Right atrium auricular region (tissue), 2 donors: ENCODE results near the gene ZKSCAN8. TPM values are rescaled to one million over a fixed set of nuclear protein-coding genes. Genes with fewer than 3 reads are reported as not detected.
A peak's percentile ranks its signal among the peaks of the same experiment; 100 is the strongest.

Experiments used
- DNase-seq: peaks from one replicate; pipeline ENCODE4 v3.0.0-alpha.2; 2019; ENCODE audit warnings: low spot score
- H3K27ac ChIP-seq, 2 donors: fragments of 200-600 bp; sonication (generic); 1 replicate in 1 of 2; 2 replicates in 1 of 2; pipeline ENCODE4 v1.5.1; 2016 to 2019
- H3K27me3 ChIP-seq, 2 donors: fragments of 200-600 bp; sonication (generic); one replicate each; pipeline versions ENCODE4 v1.5.1 to v1.6.0; 2017 to 2019
- H3K36me3 ChIP-seq: fragments of 200-600 bp; sonication (generic); one replicate; pipeline ENCODE4 v1.5.1; 2016
- H3K4me1 ChIP-seq, 2 donors: fragments of 200-600 bp; sonication (generic); one replicate each; pipeline versions ENCODE4 v1.5.1 to v1.6.0; 2017 to 2019
- H3K4me3 ChIP-seq, 2 donors: fragments of 200-600 bp; sonication (generic); 1 replicate in 1 of 2; 2 replicates in 1 of 2; pipeline ENCODE4 v1.5.1; 2017 to 2019; ENCODE audit warnings: mild to moderate bottlenecking in 1 of 2, moderate library complexity in 1 of 2
- H3K9me3 ChIP-seq, 2 donors: fragments of 200-600 bp; sonication (generic); one replicate each; pipeline ENCODE4 v1.5.1; 2019
- total RNA-seq, 2 donors: library from RNA; depleted of rRNA; stranded (reverse); fragments of >200 nt; gene quantifications; one replicate each; pipeline ENCODE4 v1.1.0, GENCODE V29; 2016
- TF ChIP-seq, protein P1 (sequence below), 2 donors: fragments of 200-600 bp; sonication (generic); IDR thresholded peaks; one replicate each; pipeline ENCODE4 v1.5.1; 2019; ENCODE audit warnings: antibody characterized with exemption in 2 of 2

Gene ZKSCAN8
- total RNA-seq, 2 donors from 2014 or later, result 10.4 to 13.1 TPM

DNA sequence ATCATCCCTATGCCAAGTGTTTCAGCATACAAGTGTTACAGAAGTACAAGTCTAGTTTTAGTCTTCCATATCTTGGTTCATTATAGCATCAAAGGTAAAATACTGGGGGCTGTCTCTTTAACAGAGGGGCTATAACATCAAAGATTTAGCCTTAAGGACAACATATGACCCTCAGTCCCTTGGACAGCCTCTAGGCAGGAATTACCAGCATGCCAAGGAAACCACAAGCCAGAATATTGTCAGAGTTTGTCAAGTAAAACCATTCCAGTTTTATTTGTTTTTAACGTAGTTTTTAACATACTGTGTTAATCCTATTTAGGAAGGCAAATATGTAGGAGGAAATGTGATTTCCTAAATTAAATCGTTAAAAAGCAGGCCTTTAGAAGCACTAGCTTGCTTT, 18.6 kb downstream of the ZKSCAN8 start:
- TF ChIP-seq, protein P1, sequence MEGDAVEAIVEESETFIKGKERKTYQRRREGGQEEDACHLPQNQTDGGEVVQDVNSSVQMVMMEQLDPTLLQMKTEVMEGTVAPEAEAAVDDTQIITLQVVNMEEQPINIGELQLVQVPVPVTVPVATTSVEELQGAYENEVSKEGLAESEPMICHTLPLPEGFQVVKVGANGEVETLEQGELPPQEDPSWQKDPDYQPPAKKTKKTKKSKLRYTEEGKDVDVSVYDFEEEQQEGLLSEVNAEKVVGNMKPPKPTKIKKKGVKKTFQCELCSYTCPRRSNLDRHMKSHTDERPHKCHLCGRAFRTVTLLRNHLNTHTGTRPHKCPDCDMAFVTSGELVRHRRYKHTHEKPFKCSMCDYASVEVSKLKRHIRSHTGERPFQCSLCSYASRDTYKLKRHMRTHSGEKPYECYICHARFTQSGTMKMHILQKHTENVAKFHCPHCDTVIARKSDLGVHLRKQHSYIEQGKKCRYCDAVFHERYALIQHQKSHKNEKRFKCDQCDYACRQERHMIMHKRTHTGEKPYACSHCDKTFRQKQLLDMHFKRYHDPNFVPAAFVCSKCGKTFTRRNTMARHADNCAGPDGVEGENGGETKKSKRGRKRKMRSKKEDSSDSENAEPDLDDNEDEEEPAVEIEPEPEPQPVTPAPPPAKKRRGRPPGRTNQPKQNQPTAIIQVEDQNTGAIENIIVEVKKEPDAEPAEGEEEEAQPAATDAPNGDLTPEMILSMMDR (IDR thresholded peaks at IDR 0.05), result no peak
- Histone ChIP-seq H3K9me3 (no peaks in the 10 kb centered on the region), H3K4me3 (no peak overlapping the region), H3K27ac (no peak overlapping the region), H3K4me1 (peaks cover 0 to 14% of the 10 kb centered on the region in 2 donors), H3K27me3 (no peaks in the 10 kb centered on the region), H3K36me3 (peaks cover 21% of the 10 kb centered on the region)
- DNase-seq, result no peak

DNA sequence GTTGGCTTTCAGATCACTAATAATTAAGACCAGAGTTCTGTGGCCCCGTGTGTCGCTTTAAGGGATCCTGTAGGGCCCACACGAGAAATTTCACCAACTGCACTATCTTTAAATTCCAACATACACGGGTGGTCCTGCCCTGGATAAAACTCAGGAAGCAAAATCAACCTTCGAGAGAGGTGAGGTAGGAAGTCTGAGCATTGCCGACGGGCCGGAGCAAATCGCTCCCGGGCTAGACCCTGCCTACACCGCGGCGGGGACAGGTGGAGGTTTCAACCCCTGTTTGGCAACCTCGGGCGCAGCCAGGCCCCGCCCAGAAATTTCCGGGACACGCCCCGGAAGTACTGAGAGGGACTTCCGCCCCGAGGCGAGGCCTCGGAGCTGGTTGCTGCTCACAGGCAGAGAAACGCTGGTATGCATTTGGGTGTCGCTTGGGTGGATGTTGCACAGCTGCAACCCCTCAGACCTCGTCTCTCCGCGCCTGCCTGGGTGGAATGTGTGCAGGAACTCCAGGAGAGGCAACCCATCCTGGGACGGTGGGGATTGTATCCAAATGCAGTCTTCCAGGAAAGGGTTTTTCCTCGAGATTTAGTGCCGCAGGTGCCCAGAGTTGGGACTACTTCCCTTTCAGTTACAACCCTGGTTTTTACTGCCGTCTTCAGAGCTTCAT, 19.9 kb downstream of the ZKSCAN8 start:
- Histone ChIP-seq H3K36me3 (peaks cover 8% of the 10 kb centered on the region), H3K4me3 (peak overlapping the region; percentile 41 to 52), H3K9me3 (no peaks in the 10 kb centered on the region), H3K27me3 (no peaks in the 10 kb centered on the region), H3K4me1 (peaks cover 0 to 14% of the 10 kb centered on the region in 2 donors), H3K27ac (peak overlapping the region in 1 of 2 donors; percentile 0)
- TF ChIP-seq, protein P1 (IDR thresholded peaks at IDR 0.05), result no peak
- DNase-seq, result peak; percentile 69

GRCh38 chr6:28165563-28165962, 23.9 kb downstream of the ZKSCAN8 start:
- TF ChIP-seq, protein P1 (IDR thresholded peaks at IDR 0.05), result no peak
- Histone ChIP-seq H3K27me3 (no peaks in the 10 kb centered on the region), H3K36me3 (no peaks in the 10 kb centered on the region), H3K4me3 (no peak overlapping the region), H3K27ac (no peak overlapping the region), H3K4me1 (peaks cover 0 to 14% of the 10 kb centered on the region in 2 donors), H3K9me3 (no peaks in the 10 kb centered on the region)
- DNase-seq, result no peak

GRCh38 chr6:28167068-28167467, 25.4 kb downstream of the ZKSCAN8 start:
- TF ChIP-seq, protein P1 (IDR thresholded peaks at IDR 0.05), result no peak
- Histone ChIP-seq H3K9me3 (no peaks in the 10 kb centered on the region), H3K27me3 (no peaks in the 10 kb centered on the region), H3K36me3 (no peaks in the 10 kb centered on the region), H3K4me1 (peaks cover 0 to 3% of the 10 kb centered on the region in 2 donors), H3K4me3 (no peak overlapping the region), H3K27ac (no peak overlapping the region)
- no peak for DNase-seq

- no peaks in the 10 kb centered on the region for H3K36me3 ChIP-seq
- DNase-seq, result no peak
- H3K9me3 ChIP-seq, result no peaks in the 10 kb centered on the region
- H3K4me3 ChIP-seq, result no peak overlapping the region
- H3K27ac ChIP-seq, result no peak overlapping the region
- H3K4me1 ChIP-seq, result no peaks in the 10 kb centered on the region
- TF ChIP-seq, protein P1 (IDR thresholded peaks at IDR 0.05), result no peak
- H3K27me3 ChIP-seq, result peaks cover 0 to 2% of the 10 kb centered on the region in 2 donors
Measured at GRCh38 chr6:28167926-28168325, 26.2 kb downstream of the ZKSCAN8 start.

DNA sequence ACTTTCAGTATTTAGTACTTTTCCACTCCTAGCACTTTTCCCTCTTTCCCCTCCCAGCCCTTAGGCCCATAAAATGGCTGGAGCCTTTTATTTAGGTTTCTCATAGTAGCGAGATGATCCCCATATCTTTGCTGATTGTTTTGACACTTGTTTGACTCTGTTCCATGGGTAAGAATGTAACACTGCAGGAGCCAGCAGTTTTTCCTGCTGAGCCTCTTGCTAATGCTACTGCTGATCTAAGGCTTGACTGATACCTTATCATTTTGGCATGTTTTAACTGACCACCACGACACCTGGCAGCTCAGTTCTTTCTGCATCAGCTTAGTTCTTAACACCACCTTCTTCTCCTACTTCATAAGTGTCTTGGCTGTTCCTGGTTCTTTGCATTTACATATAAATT, 29.6 kb downstream of the ZKSCAN8 start:
- TF ChIP-seq, protein P1 (IDR thresholded peaks at IDR 0.05), result no peak
- Histone ChIP-seq H3K27ac (no peak overlapping the region), H3K27me3 (peaks cover 0 to 2% of the 10 kb centered on the region in 2 donors), H3K4me3 (no peak overlapping the region), H3K36me3 (no peaks in the 10 kb centered on the region), H3K4me1 (no peaks in the 10 kb centered on the region), H3K9me3 (no peaks in the 10 kb centered on the region)
- no peak for DNase-seq
